Hippocampal formation (tissue), 2 donors: ENCODE measurements around the gene TTLL9.
A peak's percentile ranks its signal among the peaks of the same experiment; 100 is the strongest.
"Not testable (repeated sequence)": the region's sequence is repeated elsewhere in the genome, so short reads cannot be mapped to it uniquely, and the experiment has no call there.

ENCODE experiments used
- DNase-seq, 2 donors: peaks; one replicate each; lab custom pipeline; 2025; lab: John Stamatoyannopoulos, UW

The TTLL9 gene, protein sequence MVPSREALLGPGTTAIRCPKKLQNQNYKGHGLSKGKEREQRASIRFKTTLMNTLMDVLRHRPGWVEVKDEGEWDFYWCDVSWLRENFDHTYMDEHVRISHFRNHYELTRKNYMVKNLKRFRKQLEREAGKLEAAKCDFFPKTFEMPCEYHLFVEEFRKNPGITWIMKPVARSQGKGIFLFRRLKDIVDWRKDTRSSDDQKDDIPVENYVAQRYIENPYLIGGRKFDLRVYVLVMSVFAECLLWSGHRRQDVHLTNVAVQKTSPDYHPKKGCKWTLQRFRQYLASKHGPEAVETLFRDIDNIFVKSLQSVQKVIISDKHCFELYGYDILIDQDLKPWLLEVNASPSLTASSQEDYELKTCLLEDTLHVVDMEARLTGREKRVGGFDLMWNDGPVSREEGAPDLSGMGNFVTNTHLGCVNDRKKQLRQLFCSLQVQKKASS

DNA sequence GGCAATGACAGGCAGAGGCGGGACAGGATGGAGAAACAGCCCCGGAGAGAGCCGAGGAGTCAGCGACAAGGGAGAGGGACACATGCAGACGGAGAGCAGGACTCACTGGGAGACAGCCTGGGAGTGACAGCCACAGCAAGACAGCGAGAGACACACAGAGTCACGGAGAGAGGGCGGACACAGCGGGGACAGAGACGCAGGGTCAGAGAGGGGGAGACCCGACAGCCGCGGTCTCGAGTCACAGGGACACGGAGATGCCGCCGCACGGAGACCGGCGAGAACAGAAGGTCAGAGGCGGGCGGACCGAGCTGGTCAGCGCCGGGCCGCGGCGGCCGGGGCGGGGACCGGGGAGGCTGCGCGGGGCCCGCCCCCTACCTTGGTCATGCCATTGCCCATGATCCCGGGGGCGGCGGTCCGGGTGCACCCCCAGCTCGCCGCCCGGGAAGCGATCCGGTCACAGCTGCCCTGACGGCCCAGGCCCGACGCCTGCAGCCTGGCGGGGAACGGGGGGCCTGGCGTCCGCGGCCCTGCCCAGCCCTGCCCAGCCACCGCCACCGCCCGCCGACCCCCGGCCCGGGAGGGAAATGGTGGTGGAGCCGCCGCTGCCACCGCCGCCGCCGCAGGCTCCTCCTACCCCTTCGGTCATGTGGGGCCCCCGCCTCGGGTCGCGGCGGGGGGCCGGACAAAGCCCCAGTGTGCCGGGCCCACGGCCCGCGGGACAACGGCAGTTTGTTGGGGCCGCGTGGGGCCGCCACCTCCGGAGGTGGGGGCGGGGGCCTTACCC is at the start of gene TTLL9, which contains the start of gene DUSP15:
Gene TTLL9 (plus strand): TSS at position 693 of the 784 bp plus-strand sequence. CDS start 493 bp downstream, outside the sequence.
Gene DUSP15 (minus strand): TSS at position 586 of the 784 bp plus-strand sequence. CDS start 190 bp downstream, at position 396.
- DNase-seq, result peak; percentile 39 to 79

DNA sequence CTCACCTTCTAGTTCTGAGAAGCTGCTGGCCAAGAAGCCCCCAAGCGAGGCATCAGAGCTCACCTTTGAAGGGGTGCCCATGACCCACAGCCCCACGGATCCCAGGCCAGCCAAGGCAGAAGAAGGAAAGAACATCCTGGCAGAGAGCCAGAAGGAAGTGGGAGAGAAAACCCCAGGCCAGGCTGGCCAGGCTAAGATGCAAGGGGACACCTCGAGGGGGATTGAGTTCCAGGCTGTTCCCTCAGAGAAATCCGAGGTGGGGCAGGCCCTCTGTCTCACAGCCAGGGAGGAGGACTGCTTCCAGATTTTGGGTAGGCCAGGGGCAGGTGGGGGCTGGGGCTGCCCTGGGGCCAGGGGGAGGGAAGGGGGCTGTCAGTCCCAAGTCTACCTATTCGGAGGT is 49.0 kb upstream of the TTLL9 start:
- no peak for DNase-seq

DNA sequence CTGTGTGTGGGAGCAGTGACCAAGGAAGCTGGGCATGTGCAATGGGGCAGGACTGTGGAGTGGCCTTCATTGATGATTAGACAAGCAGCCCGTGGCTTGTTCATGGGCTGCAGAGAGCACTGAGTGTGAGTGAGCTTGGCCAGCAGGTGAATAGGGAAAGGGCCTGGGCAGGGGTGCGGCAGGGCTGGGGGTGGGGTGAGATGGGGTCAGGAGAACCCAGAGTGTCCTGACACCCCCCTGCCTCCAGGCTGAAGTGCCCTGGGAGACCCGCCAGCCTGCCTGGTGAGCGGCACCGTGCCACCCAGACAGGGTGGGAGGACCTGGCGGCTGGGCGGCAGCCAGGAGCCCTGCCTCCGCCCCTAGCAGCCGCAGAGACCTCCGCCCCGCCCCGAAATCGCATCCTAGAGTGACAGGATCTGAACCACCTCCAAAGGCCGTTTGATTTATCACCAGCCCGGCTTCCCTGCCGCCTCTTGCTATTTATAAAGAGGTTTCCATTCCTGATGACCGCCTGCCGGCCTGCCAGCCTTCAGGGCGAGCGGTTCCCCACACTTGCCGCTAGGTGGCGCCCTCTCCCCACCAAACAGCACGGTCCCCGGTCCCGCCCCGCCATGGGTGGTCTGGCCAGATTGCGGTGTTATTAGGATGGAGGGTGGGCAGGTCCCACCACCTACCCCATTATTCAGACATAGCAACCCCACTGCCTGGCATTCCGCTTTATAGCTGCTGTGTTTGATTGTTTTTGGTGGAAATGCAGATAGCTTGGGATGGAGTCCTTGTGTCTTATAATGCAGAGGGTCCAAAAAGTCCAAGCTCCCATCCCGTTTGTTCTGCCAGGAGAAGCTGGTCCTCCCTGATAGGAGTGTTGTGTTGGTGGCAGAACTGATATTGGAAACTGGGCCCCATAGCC is 47.8 kb upstream of the TTLL9 start:
- DNase-seq, result peak in 1 of 2 donors; percentile 64

DNA sequence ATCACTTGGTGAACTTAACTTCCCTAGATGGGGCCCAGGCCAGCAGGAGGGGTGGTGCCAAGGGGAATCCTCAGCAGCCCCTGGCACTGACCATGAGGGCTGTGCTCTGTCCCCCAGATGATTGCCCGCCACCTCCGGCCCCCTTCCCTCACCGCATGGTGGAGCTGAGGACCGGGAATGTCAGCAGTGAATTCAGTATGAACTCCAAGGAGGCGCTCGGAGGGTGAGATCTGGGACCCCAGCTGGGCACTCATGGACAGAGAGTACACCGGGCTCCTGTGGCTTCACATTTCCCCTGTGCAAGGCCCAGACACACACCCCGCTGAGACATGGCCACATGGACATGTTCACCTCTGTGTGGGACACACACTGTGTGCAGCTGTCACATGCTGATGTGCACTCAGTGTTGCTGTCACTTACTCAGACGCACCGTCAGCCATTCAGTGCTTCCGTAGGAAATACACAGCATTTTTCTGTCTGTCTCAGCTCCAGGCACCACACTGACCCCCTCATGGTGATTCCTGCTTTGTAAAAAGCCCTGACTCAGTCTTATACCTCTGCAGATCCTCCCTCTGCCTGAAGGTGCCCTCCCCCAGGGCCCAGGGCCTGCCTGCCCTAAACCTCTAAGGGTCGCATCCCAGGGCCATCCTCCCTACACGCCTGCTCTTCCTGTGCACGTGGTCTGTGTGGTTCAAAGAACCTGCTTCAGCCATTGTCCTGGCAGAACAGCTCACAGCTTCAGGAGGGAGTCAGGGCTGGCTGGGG is 46.9 kb upstream of the TTLL9 start:
- DNase-seq, result no peak

DNA sequence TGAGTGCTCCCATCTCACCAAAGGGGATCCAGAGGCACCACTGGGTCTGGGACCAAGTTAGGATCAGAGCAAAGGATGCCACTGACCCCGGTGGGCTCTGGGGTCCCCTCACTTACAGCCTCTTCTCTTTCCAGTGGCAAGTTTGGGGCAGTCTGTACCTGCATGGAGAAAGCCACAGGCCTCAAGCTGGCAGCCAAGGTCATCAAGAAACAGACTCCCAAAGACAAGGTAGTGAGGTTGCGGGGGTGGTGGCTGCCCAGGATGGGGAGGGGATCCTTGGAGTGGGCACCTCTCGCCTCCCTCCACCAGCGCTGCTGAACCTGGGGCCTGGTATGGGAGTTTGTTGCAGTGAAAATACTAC is 46.3 kb upstream of the TTLL9 start:
- no peak for DNase-seq

DNA sequence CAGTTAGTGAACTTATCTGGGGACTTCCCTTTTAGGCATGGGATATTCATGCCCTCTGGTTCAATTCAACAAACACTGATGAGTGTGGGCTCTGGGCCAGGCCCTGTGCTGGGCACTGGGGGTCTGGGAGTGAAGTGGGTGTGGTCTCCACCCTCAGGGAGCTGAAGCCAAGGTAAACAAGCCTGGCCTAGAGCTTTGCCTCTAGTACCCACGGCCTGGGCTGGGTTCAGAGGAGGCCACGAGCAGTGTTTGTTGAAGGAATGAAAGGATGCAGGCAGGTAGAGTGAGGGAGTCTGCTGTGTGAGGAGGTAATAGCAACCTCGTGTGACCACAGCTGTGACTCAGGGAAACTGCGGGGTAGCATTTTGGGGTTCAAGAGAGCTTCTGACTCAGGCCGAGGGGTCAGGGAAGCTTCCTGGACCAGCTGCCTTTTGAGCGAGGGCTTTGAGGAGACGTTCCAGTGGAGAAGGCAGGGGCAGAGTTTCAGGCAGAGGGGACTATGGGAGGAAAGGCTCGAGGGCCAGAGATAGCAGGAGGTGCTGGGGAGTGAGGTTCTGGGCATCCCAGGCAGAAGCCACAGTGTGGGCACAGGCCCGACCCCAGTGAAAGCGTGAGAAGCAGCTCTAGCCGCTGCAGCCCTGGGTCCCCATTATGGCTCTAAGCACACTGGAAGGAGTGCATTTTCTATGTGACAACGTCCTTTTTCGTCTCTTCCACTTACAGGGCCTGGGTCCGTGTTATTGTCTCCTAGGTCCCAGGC is 45.7 kb upstream of the TTLL9 start:
- DNase-seq, result no peak

DNA sequence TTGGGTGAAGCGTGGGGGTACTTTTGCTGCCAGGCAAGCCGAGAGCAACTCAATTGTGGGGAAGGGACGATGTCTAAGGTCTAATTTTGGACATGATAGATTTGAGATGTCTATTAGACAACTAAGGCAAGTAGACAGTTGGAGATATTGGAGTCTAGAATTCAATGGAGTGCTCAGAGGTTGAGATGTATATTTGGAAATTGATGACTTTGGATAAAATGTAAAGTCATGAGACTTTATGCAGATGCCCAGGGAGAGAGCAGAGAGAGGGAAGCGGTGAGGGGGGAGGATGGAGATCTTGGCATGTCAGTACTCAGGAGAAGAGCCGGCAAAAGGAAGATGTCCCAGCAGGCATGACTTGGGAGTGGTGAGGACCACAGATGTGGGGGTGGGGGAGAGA is 44.4 kb upstream of the TTLL9 start:
- no peak for DNase-seq

DNA sequence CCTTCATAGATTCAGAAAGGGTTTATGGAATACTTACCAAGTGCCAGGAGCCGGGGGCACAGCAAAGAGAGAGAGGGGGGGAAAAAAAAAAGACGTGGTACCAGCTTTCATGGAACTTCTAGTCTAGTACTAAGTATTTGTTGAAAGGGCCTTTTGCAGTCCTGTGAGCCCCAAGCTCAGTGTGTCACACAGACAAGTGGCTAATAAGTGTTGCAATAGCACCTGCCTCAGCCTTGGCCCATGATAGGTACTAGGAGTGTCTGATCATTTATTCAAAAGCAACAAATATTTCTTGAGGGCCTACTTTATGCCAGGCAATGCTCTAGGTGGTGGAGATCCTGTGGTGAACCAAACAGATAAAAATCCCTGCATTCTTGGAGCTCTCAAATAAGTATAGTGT is 43.4 kb upstream of the TTLL9 start:
- DNase-seq, result no peak

DNA sequence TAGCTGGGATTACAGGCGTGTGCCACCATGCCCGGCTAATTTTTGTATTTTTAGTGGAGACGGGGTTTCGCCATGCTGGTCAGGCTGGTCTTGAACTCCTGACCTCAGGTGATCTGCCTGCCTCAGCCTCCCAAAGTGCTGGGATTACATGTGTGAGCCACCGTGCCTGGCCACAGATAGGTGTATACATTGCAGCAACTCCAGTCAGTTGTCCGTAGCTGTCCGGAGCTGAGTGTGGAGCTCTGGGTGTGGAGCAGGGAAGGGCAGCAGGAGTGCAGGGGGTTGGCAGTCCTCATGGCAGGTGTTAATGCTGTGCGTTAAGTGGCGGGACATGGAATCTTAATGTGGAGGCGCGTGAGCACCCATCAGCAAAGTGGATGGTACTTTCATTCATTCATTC is 42.4 kb upstream of the TTLL9 start:
- DNase-seq, result not testable (repeated sequence)

DNA sequence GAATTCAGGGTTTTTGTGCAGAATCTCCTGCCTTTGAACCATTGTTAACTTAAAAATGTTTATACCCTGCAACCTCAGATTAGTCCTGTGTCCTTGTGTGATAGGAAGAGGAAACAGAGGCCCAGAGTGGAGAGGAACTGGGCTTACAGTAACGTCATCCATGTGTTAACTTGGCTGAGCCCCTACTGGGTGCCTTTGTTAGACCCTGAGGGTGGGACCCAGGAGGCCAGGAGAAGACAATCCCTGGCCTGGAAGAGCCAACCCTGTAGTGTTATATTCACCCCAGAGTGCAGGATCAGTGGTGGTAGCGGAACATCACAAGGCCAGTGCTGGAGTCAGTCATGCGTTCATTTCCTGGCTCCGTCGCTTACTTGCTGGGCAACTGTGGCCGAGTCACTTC is 40.7 kb upstream of the TTLL9 start:
- DNase-seq, result no peak

DNA sequence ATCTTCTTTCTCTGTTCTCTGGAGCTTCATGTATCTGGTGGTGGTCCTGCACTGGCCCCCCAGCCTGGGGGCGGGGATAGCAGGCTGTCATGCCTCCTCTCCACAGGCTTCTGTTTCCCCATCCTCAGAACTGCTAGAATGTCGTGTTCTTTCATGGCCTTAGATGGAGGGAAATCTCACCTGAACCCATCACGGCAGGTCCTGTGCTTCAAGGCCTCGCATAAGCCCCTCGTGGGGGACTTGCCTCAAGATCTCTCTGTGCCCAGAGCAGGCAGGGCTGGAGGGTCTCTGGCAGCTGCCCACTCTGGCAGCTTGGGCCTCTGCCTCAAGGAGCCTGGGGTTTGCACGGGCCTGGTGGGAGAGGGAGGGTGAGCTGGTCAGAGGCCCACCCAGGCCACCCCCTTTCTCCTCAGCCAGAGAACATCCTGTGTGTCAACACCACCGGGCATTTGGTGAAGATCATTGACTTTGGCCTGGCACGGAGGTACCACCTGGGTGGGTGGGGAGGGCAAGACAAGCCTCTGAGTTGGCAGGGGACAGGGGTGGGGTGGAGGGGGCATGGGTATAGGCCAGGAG is 39.9 kb upstream of the TTLL9 start:
- no peak for DNase-seq

DNA sequence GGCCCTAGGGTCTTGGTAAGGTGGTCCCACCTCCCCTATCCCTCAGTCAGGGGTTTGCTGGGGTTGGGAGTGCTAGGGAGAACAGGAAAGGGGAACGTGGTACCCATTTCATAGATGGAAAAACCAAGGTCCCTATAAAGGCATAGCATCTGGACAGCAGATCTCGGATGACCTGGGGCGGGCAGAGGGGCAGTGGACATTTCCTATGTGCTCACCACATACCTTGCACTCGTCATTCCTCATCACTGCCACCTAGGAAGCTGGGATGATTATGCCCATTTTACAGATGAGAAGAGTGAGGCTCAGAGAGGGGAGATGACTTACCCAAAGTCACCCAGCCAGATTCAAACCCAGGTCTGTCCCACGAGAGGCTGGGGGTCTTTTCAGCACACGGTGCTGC is 39.2 kb upstream of the TTLL9 start:
- DNase-seq, result no peak

DNA sequence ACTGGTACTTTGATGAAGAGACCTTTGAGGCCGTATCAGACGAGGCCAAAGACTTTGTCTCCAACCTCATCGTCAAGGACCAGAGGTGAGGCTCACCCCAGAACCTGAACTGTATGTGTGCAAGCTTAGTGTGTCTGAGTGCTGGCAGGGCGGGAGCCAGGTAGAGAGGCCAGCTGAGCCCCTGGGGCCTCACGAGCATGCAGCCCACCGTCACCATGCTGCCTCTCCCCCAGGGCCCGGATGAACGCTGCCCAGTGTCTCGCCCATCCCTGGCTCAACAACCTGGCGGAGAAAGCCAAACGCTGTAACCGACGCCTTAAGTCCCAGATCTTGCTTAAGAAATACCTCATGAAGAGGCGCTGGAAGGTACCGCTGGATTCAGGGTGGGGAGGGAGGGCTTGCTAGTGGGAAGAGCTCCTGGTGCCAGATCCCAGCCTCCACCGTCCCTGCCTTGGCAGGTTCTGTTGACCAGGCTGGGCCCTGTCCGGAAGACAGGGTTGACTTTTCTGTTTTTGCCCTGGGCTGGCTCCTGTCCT is 38.6 kb upstream of the TTLL9 start:
- no peak for DNase-seq

DNA sequence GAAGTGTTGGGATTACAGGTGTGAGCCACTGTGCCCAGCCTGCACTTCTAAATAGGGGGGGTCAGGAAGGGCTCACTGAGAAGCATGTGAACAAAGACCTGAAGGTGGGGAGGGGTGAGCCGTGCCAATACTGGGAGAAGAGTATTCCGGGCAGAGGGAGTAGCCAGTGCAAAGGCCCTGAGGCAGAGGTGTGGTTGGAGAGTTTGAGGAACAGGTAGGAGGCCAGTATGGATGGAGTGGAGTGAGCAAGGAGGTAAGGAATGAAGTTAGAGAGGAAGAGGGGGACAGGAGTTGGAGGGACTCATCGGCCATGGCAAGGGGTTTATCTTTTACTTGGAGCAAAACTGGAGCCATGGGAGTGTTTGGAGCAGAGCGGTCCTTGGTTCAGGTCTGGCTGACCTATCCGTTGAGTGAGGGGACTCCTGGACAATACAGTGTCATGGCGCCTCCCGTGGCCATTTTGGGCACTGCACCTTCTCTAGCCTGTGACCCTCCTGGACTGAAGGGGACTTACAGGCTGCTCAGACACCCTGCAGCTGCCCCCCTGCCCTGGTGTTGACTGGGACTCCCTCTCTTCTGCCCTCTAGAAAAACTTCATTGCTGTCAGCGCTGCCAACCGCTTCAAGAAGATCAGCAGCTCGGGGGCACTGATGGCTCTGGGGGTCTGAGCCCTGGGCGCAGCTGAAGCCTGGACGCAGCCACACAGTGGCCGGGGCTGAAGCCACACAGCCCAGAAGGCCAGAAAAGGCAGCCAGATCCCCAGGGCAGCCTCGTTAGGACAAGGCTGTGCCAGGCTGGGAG is 37.1 kb upstream of the TTLL9 start:
- peak in 1 of 2 donors; percentile 5 for DNase-seq

DNA sequence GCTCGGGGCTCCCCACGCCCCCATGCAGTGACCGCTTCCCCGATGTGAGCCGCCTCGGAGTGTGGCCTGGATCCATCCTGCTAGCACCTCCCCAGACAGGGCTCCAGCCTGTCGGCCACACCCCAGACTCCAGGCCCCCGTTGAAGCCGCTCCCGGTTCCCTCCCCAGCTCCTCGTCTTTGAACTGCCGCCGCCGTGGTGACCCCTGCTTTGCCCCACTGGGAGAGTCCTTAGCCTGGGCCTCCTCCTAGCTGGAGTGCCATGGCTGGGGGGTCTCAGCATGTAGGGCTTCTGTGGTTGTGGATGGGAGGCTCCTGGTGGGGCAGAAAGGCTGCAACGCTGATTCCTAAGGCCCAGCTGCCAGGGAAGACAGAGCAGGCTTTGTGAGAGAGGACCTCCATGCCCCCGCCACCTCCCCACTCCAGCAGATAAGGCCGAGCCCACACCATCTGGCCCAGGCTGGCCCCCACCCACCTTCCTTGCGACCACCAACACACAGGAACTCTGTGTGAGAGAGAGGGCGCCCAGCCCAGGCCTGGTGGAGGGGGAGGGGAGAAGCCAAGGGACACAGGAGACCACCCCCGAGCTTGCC is 36.4 kb upstream of the TTLL9 start:
- DNase-seq, result no peak

DNA sequence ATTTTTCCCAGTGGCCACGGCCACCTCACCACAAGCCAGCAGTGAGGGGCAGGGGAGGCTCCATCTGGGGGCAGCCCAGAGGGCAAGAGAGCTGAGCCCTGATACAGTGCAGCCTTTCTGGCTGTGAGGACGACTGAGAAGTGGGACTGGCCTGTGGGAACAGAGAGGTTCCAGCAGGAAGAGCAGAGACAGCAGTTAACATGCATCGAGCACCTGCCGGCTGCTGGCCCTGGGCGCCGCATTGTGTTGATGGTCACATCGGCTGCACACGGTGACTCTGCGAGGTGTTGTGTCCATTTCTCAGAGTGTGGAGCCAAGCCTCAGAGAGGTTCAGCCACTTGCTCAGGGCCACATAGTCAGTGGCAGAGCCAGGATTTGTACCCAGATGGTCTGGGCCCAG is 34.9 kb upstream of the TTLL9 start:
- DNase-seq, result no peak

DNA sequence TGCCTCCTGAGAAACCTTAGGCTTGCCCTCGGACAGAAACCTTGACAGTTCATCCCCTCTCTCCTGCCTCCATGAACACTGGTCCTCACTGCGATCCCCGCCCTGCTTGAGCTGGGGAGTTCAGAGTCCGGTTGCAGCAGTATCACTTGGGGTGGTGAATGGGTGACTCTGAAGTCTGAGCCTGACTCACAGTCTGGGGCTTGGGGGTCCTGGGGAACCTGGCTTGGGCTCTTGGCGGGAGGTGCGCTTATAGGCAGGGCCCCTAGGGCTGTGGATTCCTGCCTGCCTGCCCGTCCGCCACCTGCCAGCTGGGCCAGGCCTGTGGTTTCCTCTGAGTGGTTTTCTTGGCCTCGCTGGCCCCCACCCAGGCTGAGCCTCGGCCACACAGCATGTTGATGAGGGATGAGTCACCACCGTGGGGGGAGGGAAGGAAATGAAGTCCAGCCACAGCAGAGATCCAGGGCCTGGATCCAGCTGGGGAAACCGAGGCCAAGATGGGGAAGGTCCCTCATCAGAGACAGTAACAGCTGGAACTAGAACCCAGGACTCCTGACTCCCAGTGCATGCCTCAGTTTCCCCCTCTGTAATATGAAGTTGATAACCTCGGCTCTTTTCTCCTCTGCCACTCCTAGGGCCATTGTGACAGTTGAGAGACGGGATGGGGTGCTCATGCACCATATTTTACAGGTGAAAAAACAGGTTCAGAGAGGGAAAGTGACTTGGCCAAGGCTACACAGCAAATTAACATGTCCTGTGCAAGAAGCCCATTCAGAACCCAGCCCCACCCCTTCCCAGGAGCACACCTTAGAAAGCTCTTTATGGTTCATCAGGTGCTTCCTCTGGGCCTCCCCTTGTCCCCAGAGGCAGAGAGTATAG is 34.2 kb upstream of the TTLL9 start:
- DNase-seq, result peak; percentile 9 to 47
